ENCODE measurements around the gene SH3PXD2B. TPM values are rescaled to one million over a fixed set of nuclear protein-coding genes. Genes with fewer than 3 reads are reported as not detected.

The SH3PXD2B gene
- total and polyA plus RNA-seq, 2 of the 4 experiments (the other 2 are of a cell fraction), result 8.2 to 14.4 TPM

DNA sequence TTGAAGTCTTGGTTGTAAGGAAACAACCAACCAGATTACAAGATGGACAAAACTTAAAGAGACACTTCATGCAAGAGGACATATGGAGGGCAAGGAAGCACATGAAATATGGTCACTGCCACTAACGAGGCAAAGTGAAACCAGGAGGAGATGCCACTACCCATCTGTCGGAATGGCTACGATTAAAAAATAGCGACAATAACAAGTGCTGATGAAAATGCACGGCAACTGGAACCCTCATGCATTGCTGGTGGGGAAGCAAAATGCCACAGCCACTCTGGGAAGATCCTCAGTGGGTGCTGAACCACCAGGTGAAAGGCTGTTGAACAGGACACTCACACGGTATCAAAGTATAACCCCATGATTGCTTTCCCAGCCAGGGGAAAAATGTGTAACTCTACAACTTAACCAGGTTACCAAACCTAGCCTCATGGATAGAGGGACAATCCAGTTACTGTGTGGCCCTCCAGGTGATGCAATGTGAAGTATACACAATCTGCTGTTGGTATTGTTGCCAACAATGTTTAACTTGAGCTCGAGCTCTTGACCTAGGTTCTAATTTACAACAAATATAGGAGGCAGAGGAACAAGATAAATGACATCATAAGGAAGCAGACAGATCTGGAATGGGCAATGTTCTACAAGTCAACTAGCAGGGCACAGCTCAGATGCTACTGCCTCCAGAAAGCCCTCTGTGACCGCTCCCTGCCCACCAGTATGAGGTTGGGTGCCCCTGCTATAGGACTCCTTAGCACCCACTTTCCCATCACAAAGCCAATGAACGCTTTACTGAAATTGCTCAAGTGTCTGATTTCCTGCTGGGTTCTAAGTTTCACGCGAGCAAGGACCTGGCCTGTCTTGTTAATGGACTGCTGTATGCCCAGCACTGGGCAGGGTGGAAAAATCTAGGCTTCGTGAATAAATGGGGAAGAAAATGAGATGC lies 25.8 kb downstream of the SH3PXD2B start (continued):
- TF ChIP-seq, protein P1, sequence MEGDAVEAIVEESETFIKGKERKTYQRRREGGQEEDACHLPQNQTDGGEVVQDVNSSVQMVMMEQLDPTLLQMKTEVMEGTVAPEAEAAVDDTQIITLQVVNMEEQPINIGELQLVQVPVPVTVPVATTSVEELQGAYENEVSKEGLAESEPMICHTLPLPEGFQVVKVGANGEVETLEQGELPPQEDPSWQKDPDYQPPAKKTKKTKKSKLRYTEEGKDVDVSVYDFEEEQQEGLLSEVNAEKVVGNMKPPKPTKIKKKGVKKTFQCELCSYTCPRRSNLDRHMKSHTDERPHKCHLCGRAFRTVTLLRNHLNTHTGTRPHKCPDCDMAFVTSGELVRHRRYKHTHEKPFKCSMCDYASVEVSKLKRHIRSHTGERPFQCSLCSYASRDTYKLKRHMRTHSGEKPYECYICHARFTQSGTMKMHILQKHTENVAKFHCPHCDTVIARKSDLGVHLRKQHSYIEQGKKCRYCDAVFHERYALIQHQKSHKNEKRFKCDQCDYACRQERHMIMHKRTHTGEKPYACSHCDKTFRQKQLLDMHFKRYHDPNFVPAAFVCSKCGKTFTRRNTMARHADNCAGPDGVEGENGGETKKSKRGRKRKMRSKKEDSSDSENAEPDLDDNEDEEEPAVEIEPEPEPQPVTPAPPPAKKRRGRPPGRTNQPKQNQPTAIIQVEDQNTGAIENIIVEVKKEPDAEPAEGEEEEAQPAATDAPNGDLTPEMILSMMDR (conservative IDR thresholded peaks at IDR 0.05; ENCODE audit: low read depth, low read length), result no peak
- no peak for TF ChIP-seq RCOR1 (IDR thresholded peaks at IDR 0.05; ENCODE audit: insufficient replicate concordance, low read length)

DNA sequence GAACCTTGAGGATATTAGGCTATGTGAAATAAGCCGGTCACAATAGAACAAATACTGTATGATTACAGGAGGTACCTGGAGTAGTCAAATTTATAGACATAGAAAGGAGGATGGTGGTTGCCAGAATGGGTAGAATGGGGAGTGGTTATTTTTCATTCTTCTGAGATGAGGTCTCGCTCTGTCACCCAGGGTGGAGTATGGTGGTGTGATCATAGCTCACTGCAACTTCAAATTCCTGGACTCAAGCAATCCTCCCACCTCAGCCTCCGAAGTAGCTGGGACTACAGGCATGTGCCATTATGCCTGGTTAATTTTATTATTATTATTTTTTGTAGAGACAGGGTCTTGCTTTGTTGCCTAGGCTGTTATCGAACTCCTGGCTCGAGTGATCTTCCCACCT lies 27.1 kb downstream of the SH3PXD2B start:
- H3K9me1 ChIP-seq (ENCODE audit: insufficient read depth, low read length), result peaks cover 32% of the 10 kb centered on the region; the same call in 1 of the 2 replicates
- WGBS, 2 experiments (ENCODE audit: extremely low coverage in 2 of 2, insufficient read length in 1 of 2), result no CpG with 5 or more reads among the region's 5 CpGs
- H2BK120ac ChIP-seq (ENCODE audit: low read depth, low read length), result no peak overlapping the region
- H3K23ac ChIP-seq (ENCODE audit: low read depth, low read length), result no peak overlapping the region
- H2BK15ac ChIP-seq (ENCODE audit: low read depth, low read length), result no peak overlapping the region
- H3K27ac ChIP-seq (ENCODE audit: insufficient read depth, low read length), result no peak overlapping the region
- no peak overlapping the region for H3K4me2 ChIP-seq (ENCODE audit: low read depth, low read length)
- no peak overlapping the region for H4K91ac ChIP-seq (ENCODE audit: insufficient read depth, low read depth, low read length)
- ATAC-seq (ENCODE audit: low read depth) (no peak), DNase-seq (no peak)
- TF ChIP-seq, protein P1 (conservative IDR thresholded peaks at IDR 0.05; ENCODE audit: low read depth, low read length), result no peak
- TF ChIP-seq, protein P2, sequence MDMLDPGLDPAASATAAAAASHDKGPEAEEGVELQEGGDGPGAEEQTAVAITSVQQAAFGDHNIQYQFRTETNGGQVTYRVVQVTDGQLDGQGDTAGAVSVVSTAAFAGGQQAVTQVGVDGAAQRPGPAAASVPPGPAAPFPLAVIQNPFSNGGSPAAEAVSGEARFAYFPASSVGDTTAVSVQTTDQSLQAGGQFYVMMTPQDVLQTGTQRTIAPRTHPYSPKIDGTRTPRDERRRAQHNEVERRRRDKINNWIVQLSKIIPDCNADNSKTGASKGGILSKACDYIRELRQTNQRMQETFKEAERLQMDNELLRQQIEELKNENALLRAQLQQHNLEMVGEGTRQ (IDR thresholded peaks at IDR 0.05; ENCODE audit: low read depth, low read length), result no peak
- TF ChIP-seq POLR2A (IDR thresholded peaks at IDR 0.05; ENCODE audit: low read depth, low read length), result no peak
- H3K14ac ChIP-seq (replicated peaks; ENCODE audit: low read depth, low read length), result no peak overlapping the region
- no TSS peak for BruUV-seq (replicated peaks)
- no peak overlapping the region for H2AFZ ChIP-seq (replicated peaks; ENCODE audit: low read length, poor library complexity)
- POLR2A ChIA-PET (ENCODE audit: unreplicated experiment), result no interaction called here
- intact Hi-C loops (cut with micrococcal nuclease) (no loop called here), dilution Hi-C loops (cut with HindIII; ENCODE audit: low sequenced_read_pairs, unreplicated experiment) (no loop called here), in situ Hi-C loops (cut with MboI; ENCODE audit: low sequenced_read_pairs) (no loop called here)
- no peak overlapping the region for H2AK5ac ChIP-seq (ENCODE audit: low read depth, low read length)
- no peak overlapping the region for H3K4me3 ChIP-seq (ENCODE audit: insufficient read depth, low read depth, low read length)
- peaks cover 33 to 89% of the 10 kb centered on the region in 2 experiments for H3K79me1 ChIP-seq (ENCODE audit: low read depth in 1 of 2, low read length in 2 of 2)
- H3K4me1 ChIP-seq (ENCODE audit: control insufficient read depth, insufficient read depth, low read length), result peaks cover 24% of the 10 kb centered on the region; the same call in 1 of the 2 replicates
- no peak overlapping the region for H2BK5ac ChIP-seq (ENCODE audit: low read depth, low read length, poor library complexity, severe bottlenecking)
- no peak overlapping the region for H4K8ac ChIP-seq (ENCODE audit: low read depth in 2 of 2, low read length in 2 of 2)
- no peak overlapping the region for H3K9ac ChIP-seq (ENCODE audit: low read depth, low read length)
- no peak overlapping the region for H3K56ac ChIP-seq (ENCODE audit: extremely low read depth, insufficient read depth, low read length)
- H3K18ac ChIP-seq (ENCODE audit: low read depth, low read length), result no peak overlapping the region
- no peak overlapping the region for H2BK20ac ChIP-seq (ENCODE audit: low read depth, low read length)
- no peaks in the 10 kb centered on the region for H3K9me3 ChIP-seq (ENCODE audit: control insufficient read depth, insufficient read depth, low read length)
- H4K5ac ChIP-seq (ENCODE audit: low read depth, low read length), result no peak overlapping the region
- peaks cover 12% of the 10 kb centered on the region for H3K36me3 ChIP-seq (ENCODE audit: control insufficient read depth, insufficient read depth, low read length)
- H3K4ac ChIP-seq (ENCODE audit: low read depth, low read length), result no peak overlapping the region
- peaks cover 69% of the 10 kb centered on the region for H4K20me1 ChIP-seq (ENCODE audit: insufficient read depth, low read length)
- no peak overlapping the region for H2AK9ac ChIP-seq (replicated peaks; ENCODE audit: low read depth, low read length, poor library complexity)
- H3K27me3 ChIP-seq (ENCODE audit: control insufficient read depth, insufficient read depth, low read length), result no peaks in the 10 kb centered on the region
- CTCF ChIA-PET, result no interaction called here

Data from IMR-90 (cell line).